ENCODE results near the gene ENDOU. TPM values are rescaled to one million over a fixed set of nuclear protein-coding genes. Genes with fewer than 3 reads are reported as not detected.

The ENDOU gene
- total RNA-seq, 1 experiment from 2014 or later: not detected

DNA sequence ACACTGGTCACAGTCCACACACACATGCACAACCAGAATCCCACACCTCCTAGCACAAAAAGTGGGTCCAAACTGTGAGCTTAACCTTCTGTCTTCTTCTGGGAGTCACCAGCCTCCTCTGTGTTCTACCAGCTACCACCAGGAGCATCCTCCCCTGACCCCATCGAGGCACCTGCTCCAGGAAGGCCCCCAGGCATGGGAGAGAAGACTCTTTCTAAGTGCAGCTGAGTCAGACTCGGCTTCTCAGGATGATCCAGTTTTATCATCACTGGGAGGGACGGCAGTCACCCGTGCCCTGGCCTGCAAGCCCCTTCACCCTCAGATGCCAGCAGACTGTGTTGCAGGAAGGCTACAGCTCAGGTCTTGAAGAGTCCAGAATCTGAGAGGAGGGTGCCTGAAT lies 7.9 kb upstream of the ENDOU start:
- DNase-seq (ENCODE audit: low spot score): no peak
- H3K4me1 Mint-ChIP-seq: peaks cover 30% of the 10 kb centered on the region
- ChIA-PET POLR2A (interaction anchor here (0.9 kb wide), 1 partner anchor 25 kb away, joined by 3 read pairs; no protein-coding TSS in a partner anchor), CTCF (interaction anchor here (0.7 to 15.4 kb wide), 7 partner anchors 10 to 464 kb away, joined by 3 to 735 read pairs (median 7); partner anchors contain the start of gene SLC48A1)
- no peak overlapping the region; the same call in 1 of the 2 replicates for H3K27ac Mint-ChIP-seq
- peaks cover 4% of the 10 kb centered on the region; the same call in 1 of the 2 replicates for H3K27me3 Mint-ChIP-seq (ENCODE audit: low read depth)
- TF ChIP-seq, protein P1, sequence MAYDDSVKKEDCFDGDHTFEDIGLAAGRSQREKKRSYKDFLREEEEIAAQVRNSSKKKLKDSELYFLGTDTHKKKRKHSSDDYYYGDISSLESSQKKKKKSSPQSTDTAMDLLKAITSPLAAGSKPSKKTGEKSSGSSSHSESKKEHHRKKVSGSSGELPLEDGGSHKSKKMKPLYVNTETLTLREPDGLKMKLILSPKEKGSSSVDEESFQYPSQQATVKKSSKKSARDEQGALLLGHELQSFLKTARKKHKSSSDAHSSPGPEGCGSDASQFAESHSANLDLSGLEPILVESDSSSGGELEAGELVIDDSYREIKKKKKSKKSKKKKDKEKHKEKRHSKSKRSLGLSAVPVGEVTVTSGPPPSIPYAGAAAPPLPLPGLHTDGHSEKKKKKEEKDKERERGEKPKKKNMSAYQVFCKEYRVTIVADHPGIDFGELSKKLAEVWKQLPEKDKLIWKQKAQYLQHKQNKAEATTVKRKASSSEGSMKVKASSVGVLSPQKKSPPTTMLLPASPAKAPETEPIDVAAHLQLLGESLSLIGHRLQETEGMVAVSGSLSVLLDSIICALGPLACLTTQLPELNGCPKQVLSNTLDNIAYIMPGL (CRISPR knock-in tag; IDR thresholded peaks at IDR 0.05): no peak
- TF ChIP-seq E2F1 (CRISPR knock-in tag; IDR thresholded peaks at IDR 0.05) (no peak), RELA (CRISPR knock-in tag; IDR thresholded peaks at IDR 0.05; ENCODE audit: borderline replicate concordance) (no peak), GTF2I (CRISPR knock-in tag; conservative IDR thresholded peaks at IDR 0.05) (no peak), TCF7 (CRISPR knock-in tag; IDR thresholded peaks at IDR 0.05; ENCODE audit: low read depth) (no peak), TEAD1 (CRISPR knock-in tag; IDR thresholded peaks at IDR 0.05) (no peak), ZNF138 (CRISPR knock-in tag; conservative IDR thresholded peaks at IDR 0.05) (no peak)
- TF ChIP-seq, protein P2, sequence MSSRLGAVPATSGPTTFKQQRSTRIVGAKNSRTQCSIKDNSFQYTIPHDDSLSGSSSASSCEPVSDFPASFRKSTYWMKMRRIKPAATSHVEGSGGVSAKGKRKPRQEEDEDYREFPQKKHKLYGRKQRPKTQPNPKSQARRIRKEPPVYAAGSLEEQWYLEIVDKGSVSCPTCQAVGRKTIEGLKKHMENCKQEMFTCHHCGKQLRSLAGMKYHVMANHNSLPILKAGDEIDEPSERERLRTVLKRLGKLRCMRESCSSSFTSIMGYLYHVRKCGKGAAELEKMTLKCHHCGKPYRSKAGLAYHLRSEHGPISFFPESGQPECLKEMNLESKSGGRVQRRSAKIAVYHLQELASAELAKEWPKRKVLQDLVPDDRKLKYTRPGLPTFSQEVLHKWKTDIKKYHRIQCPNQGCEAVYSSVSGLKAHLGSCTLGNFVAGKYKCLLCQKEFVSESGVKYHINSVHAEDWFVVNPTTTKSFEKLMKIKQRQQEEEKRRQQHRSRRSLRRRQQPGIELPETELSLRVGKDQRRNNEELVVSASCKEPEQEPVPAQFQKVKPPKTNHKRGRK (CRISPR knock-in tag; IDR thresholded peaks at IDR 0.05; ENCODE audit: borderline replicate concordance): no peak
- no peak for ATAC-seq
- no peaks in the 10 kb centered on the region for H3K9me3 Mint-ChIP-seq
- H3K36me3 Mint-ChIP-seq: no peaks in the 10 kb centered on the region
- no peak overlapping the region for H3K4me3 Mint-ChIP-seq

GRCh38 chr12:47732504-47732903 lies 7.2 kb upstream of the ENDOU start:
- H3K27ac Mint-ChIP-seq: no peak overlapping the region
- CTCF ChIA-PET: interaction anchor here (0.7 to 15.4 kb wide), 6 partner anchors 11 to 465 kb away, joined by 3 to 735 read pairs (median 22); partner anchors contain the start of gene SLC48A1
- peaks cover 30% of the 10 kb centered on the region for H3K4me1 Mint-ChIP-seq
- ATAC-seq (no peak), DNase-seq (ENCODE audit: low spot score) (no peak)
- no peaks in the 10 kb centered on the region for H3K36me3 Mint-ChIP-seq
- no peaks in the 10 kb centered on the region for H3K9me3 Mint-ChIP-seq
- TF ChIP-seq, protein P3, sequence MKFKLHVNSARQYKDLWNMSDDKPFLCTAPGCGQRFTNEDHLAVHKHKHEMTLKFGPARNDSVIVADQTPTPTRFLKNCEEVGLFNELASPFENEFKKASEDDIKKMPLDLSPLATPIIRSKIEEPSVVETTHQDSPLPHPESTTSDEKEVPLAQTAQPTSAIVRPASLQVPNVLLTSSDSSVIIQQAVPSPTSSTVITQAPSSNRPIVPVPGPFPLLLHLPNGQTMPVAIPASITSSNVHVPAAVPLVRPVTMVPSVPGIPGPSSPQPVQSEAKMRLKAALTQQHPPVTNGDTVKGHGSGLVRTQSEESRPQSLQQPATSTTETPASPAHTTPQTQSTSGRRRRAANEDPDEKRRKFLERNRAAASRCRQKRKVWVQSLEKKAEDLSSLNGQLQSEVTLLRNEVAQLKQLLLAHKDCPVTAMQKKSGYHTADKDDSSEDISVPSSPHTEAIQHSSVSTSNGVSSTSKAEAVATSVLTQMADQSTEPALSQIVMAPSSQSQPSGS (CRISPR knock-in tag; IDR thresholded peaks at IDR 0.05; ENCODE audit: borderline replicate concordance, low read depth): no peak
- TF ChIP-seq FOXJ3 (CRISPR knock-in tag; IDR thresholded peaks at IDR 0.05; ENCODE audit: borderline replicate concordance): no peak
- no peak for TF ChIP-seq STAT6 (CRISPR knock-in tag; conservative IDR thresholded peaks at IDR 0.05; ENCODE audit: low read depth)
- no peak for TF ChIP-seq OVOL2 (CRISPR knock-in tag; IDR thresholded peaks at IDR 0.05; ENCODE audit: borderline replicate concordance)
- TF ChIP-seq ZNF532 (CRISPR knock-in tag; IDR thresholded peaks at IDR 0.05; ENCODE audit: borderline replicate concordance): no peak
- peaks cover 4% of the 10 kb centered on the region; the same call in 1 of the 2 replicates for H3K27me3 Mint-ChIP-seq (ENCODE audit: low read depth)
- no peak overlapping the region for H3K4me3 Mint-ChIP-seq
- POLR2A ChIA-PET: interaction anchor here (0.9 kb wide), 1 partner anchor 25 kb away, joined by 3 read pairs; no protein-coding TSS in a partner anchor
